Activated CD4-positive, alpha-beta memory T cell treated with anti-CD3 and anti-CD28 coated beads, Interleukin-2, amount 10 ng/mL, durations not matched to agents 7 days and 5 days (primary cell): ENCODE results near the gene ALG11. TPM values are rescaled to one million over a fixed set of nuclear protein-coding genes. Genes with fewer than 3 reads are reported as not detected.
A peak's percentile ranks its signal among the peaks of the same experiment; 100 is the strongest.

Source experiments
- CTCF ChIA-PET: fragments of 350-600 bp; sonication (Branson Sonifier 250); formaldehyde crosslinking; loops from one replicate; lab custom pipeline; 2021; ENCODE audit warnings: antibody characterized with exemption, inconsistent platforms; lab: Charles Lee
- POLR2A ChIA-PET: fragments of 350-600 bp; sonication (Branson Sonifier 250); formaldehyde crosslinking; loops from one replicate; lab custom pipeline; 2021; ENCODE audit warnings: antibody characterized with exemption; lab: Charles Lee
- DNase-seq: peaks from one replicate; pipeline ENCODE4 v3.0.0-alpha.2; 2020
- H3K27ac Mint-ChIP-seq: one replicate; pipeline ENCODE4 v1.8.0; 2021; ENCODE audit warnings: mild to moderate bottlenecking, mixed read lengths
- H3K27me3 Mint-ChIP-seq: one replicate; pipeline ENCODE4 v1.8.0; 2021; ENCODE audit warnings: mixed read lengths
- H3K36me3 Mint-ChIP-seq: one replicate; pipeline ENCODE4 v1.8.0; 2021; ENCODE audit warnings: low read depth, mixed read lengths
- H3K4me1 Mint-ChIP-seq: one replicate; pipeline ENCODE4 v1.8.0; 2021; ENCODE audit warnings: mixed read lengths
- H3K4me3 Mint-ChIP-seq: one replicate; pipeline ENCODE4 v1.8.0; 2021; ENCODE audit warnings: mild to moderate bottlenecking, mixed read lengths
- H3K9me3 Mint-ChIP-seq: one replicate; pipeline ENCODE4 v1.8.0; 2021; ENCODE audit warnings: mixed read lengths
- total RNA-seq, 2 experiments: library from RNA; stranded (reverse); gene quantifications; one replicate each; pipeline ENCODE4 v1.2.3, GENCODE V29; 2021

The ALG11 gene, protein sequence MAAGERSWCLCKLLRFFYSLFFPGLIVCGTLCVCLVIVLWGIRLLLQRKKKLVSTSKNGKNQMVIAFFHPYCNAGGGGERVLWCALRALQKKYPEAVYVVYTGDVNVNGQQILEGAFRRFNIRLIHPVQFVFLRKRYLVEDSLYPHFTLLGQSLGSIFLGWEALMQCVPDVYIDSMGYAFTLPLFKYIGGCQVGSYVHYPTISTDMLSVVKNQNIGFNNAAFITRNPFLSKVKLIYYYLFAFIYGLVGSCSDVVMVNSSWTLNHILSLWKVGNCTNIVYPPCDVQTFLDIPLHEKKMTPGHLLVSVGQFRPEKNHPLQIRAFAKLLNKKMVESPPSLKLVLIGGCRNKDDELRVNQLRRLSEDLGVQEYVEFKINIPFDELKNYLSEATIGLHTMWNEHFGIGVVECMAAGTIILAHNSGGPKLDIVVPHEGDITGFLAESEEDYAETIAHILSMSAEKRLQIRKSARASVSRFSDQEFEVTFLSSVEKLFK
- total RNA-seq = 10 to 100 TPM; 24.0 to 28.9 TPM

DNA sequence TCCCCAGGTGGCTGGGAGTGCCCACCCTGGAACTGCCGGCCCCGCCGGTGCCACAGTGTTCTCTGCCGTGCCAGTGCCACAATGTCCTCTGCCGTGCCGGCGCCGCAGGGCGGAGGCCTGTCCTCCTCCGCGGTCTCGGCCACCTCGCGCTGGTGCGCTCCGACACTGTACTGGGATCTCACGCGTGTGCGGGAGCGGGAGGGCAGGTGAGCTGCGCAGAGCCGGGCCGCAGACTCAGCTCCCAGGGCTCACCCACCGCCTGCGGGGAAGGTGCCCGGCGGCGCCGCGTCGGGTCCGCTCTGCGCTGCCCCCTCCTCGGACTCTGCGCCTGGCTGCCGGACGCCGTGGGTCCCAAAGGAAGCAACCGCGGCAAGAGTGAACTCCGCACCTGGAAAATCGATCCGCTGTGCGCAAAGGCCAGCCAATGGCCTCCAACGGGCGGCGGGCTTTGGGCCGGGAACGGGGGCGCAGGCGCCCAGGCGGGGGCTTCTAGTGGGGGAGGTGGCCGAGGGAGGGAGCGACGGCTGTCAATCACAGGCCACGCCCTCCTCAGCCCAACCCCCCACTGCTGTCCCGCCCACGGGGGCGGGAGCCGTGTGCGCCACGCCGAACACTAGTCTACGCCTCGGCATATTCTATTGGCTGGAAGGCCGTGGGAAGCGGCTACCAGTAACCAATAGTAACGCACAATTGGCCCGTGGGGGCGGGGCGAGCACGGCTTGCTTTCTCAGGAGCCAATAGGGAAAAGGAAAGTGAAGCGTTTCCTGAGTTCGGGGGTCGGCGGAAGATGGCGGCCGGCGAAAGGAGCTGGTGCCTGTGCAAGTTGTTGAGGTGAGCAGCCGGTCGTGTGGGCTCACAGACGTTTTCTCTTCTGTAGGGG lies at the start of gene ALG11:
Gene ALG11 (plus strand): TSS at position 767 of the 880 bp plus-strand sequence. CDS start 21 bp downstream, at position 788.
- peaks cover 15% of the 10 kb centered on the region for H3K4me1 Mint-ChIP-seq
- ChIA-PET POLR2A (interaction anchor here (0.7 to 2.7 kb wide), 13 partner anchors 10 to 641 kb away, joined by 3 to 8 read pairs (median 4); partner anchors contain the start of genes NEK3 and SUGT1), CTCF (interaction anchor here (1.3 to 2.0 kb wide), 5 partner anchors 9 to 116 kb away, joined by 3 to 6 read pairs (median 4); no protein-coding TSS in a partner anchor)
- peaks cover 32% of the 10 kb centered on the region for H3K27me3 Mint-ChIP-seq
- DNase-seq = peak; percentile 100
- H3K9me3 Mint-ChIP-seq = no peaks in the 10 kb centered on the region
- peak within 1 kb of the TSS; percentile 98 for H3K4me3 Mint-ChIP-seq
- H3K27ac Mint-ChIP-seq = peak within 1 kb of the TSS; percentile 78
- H3K36me3 Mint-ChIP-seq = peaks cover 19% of the 10 kb centered on the region

DNA sequence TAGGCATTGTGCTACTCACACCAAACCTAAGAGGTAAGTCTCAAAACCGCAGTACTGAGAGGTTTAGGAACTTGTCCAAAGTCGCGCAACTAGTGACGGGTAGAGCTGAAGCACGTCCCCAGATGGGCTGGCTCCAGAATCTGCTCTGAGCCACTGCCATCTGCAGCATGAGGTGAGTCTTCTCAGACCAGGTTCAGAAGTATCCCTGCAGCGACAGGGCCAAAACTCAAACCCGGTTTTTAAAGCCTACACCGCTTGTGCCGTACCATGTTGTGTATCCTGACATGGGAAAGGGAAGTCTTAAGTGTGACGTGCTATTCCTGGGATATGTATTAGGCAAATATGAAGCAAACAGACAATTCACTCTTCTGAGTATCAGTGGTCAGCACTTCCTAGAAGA lies 46.0 kb upstream of the ALG11 start:
- DNase-seq = no peak
- ChIA-PET CTCF (interaction anchor here (0.8 to 0.9 kb wide), 2 partner anchors 9 to 10 kb away, joined by 3 read pairs; no protein-coding TSS in a partner anchor), POLR2A (interaction anchor here (1.3 kb wide), 1 partner anchor 15 kb away, joined by 3 read pairs; no protein-coding TSS in a partner anchor)
- no peaks in the 10 kb centered on the region for H3K9me3 Mint-ChIP-seq
- no peaks in the 10 kb centered on the region for H3K36me3 Mint-ChIP-seq
- H3K27ac Mint-ChIP-seq = no peak overlapping the region
- H3K27me3 Mint-ChIP-seq = peaks cover 5% of the 10 kb centered on the region
- H3K4me3 Mint-ChIP-seq = no peak overlapping the region
- H3K4me1 Mint-ChIP-seq = peaks cover 50% of the 10 kb centered on the region

DNA sequence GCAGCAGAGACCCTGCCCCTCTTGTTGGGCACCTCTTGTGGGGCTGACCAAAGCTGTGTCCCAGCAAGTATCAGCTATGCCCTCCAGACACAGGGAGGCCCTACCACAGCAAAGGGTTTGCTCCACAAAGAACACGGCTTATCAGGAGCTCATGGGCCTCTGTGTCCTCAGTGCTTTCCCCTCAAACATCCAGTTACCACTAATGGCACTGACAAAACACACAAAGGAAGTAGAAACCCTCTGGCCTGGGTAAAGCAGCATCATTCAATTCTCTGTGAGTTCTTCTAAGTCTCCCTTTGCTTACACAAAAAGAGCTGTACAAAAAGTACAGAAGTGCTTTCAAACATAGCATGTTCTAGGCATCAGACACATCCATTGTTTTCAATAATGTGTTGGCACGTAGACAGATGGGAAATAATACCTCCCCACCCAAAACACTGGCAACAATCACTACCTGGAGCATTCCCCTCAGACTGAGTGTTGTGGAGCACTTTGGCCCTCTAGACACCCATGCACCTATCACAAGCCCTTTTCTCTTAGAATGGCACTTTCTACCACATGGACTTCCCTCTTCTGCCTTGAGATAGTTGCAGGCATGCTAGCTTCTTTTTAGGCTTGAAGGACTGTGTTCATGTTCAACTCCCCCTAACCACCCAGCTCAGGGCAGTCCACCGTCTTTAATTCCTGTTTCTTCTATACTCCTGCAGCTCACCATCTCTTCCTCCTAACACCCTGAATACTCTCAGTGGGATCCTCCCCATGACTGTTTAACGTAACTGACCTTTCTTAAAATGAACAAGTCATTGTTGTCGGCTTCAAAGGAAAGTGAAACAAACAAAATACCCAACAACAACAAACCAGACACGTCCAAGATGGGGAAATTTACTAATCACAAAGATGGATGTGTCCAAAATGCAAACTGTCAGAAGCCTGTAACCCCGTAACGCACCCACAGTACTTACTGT lies 44.4 kb upstream of the ALG11 start:
- no peaks in the 10 kb centered on the region for H3K36me3 Mint-ChIP-seq
- no peak overlapping the region for H3K4me3 Mint-ChIP-seq
- ChIA-PET CTCF (interaction anchor here (1.1 to 1.5 kb wide), 2 partner anchors 11 to 72 kb away, joined by 4 read pairs; no protein-coding TSS in a partner anchor), POLR2A (interaction anchor here (0.6 kb wide), 1 partner anchor 106 kb away, joined by 3 read pairs; no protein-coding TSS in a partner anchor)
- peaks cover 5% of the 10 kb centered on the region for H3K27me3 Mint-ChIP-seq
- peaks cover 39% of the 10 kb centered on the region for H3K4me1 Mint-ChIP-seq
- no peak overlapping the region for H3K27ac Mint-ChIP-seq
- DNase-seq = no peak
- no peaks in the 10 kb centered on the region for H3K9me3 Mint-ChIP-seq

DNA sequence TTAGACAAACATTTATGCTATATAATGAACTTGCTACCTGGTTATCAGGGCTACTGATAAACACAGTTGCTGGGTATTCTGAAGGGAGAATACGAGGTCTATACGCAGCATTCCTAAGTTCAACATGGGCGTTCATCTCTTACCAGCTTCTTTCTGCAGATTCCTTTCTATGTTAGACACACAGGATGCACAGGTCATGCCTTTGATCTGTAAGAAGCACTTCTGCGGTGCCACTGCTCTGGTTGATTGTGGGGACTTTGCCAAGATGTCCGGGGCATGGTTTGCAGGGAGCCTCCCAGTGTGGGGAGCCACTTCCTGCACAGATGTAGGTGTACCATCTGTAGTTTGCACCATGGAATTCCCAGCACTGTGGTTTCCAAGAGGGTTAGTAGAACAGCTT lies 41.8 kb upstream of the ALG11 start:
- POLR2A ChIA-PET = no interaction called here
- peaks cover 39% of the 10 kb centered on the region for H3K4me1 Mint-ChIP-seq
- H3K4me3 Mint-ChIP-seq = no peak overlapping the region
- no peak overlapping the region for H3K27ac Mint-ChIP-seq
- H3K36me3 Mint-ChIP-seq = no peaks in the 10 kb centered on the region
- H3K27me3 Mint-ChIP-seq = peaks cover 5% of the 10 kb centered on the region
- CTCF ChIA-PET = no interaction called here
- no peaks in the 10 kb centered on the region for H3K9me3 Mint-ChIP-seq
- DNase-seq = no peak

DNA sequence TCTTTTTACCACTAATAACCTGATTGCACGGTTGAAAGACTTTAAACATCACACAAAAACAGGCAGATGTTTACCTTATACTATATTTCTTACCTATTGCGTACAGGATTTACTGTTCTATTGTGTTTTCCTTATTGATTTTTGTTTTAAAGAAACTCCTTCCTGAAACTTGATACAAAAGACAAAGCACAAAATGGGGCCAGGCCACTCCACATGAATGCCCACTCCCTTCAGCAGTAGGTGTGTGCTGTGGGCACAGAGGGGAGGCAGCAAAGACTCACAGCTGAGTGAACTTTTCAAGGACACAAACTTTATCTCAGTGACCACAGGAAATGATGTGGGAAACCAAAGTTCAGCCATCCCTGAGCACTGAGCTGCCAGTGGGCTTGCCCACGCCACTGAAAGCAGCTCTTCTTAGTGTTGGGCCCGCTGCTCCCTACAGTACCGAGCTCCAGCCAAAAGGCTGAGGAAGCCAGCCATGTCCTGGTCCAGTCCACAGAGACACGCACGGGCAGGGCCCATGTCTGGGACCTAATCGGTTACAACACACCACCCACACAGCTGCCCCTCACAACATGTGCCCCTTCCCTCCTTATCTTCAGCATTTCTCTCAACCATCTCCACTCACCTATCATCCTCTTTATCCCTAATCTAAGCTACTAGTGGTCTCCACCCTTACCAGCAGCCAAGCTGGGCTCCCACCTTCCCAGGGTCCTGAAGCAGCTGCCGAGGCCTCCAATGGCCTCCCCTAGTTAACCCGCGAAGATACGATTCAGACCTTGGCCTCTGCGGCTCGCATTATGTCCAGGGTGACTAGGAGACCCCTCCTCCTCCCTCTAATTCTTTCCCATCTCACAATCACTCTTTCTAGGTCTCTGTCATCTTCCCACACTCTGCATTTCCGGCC lies 40.4 kb upstream of the ALG11 start:
- peaks cover 28% of the 10 kb centered on the region for H3K4me1 Mint-ChIP-seq
- H3K36me3 Mint-ChIP-seq = no peaks in the 10 kb centered on the region
- no peak for DNase-seq
- POLR2A ChIA-PET = interaction anchor here (0.9 kb wide), 1 partner anchor 20 kb away, joined by 3 read pairs; no protein-coding TSS in a partner anchor
- no peaks in the 10 kb centered on the region for H3K9me3 Mint-ChIP-seq
- H3K4me3 Mint-ChIP-seq = no peak overlapping the region
- no peak overlapping the region for H3K27ac Mint-ChIP-seq
- CTCF ChIA-PET = interaction anchor here (0.7 to 1.5 kb wide), 3 partner anchors 9 to 29 kb away, joined by 3 to 4 read pairs (median 3); no protein-coding TSS in a partner anchor
- H3K27me3 Mint-ChIP-seq = peaks cover 2% of the 10 kb centered on the region

DNA sequence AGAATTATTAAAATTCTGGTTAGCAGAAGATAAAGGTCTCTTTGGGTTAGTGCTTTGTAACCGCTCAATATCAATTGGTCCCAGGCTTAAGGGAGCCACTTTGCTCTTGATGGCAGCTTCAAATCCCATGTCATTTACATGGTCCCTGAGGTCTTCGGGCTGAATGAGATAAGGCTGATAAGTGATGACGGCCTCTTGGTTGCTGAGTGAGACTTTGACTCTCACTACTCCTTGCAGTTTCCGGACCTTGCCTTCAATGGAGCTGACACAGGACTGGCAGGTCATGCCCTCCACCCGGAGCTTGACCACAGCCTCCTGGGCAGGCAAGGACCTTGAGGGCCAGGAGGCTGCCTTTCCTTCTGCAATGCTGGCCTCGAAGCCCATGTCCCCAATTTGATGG lies 37.7 kb upstream of the ALG11 start:
- H3K4me3 Mint-ChIP-seq = no peak overlapping the region
- H3K9me3 Mint-ChIP-seq = no peaks in the 10 kb centered on the region
- no peak for DNase-seq
- peaks cover 2% of the 10 kb centered on the region for H3K27me3 Mint-ChIP-seq
- peaks cover 11% of the 10 kb centered on the region for H3K4me1 Mint-ChIP-seq
- no peak overlapping the region for H3K27ac Mint-ChIP-seq
- H3K36me3 Mint-ChIP-seq = no peaks in the 10 kb centered on the region
- POLR2A ChIA-PET = no interaction called here
- CTCF ChIA-PET = no interaction called here

DNA sequence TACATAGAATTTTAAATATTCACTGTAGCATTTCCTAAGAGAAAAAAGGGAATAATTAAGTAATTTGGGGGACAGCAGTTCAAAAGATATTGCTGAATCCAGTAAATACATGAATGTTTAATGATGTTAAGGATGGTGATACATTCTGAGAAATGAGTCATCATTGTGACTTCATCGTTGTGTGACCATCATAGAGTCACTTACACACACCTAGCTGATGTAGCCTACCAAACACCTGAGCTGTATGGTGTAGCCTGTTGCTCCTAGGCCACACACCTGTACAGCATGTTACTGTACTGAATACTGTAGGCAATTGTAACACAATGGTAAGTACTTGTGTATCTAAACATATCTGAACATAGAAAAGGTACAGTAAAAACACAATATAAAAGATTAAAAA lies 35.8 kb upstream of the ALG11 start:
- no peaks in the 10 kb centered on the region for H3K9me3 Mint-ChIP-seq
- ChIA-PET CTCF (interaction anchor here (0.7 to 1.9 kb wide), 5 partner anchors 10 to 51 kb away, joined by 3 to 6 read pairs (median 3); no protein-coding TSS in a partner anchor), POLR2A (interaction anchor here (0.9 kb wide), 1 partner anchor 28 kb away, joined by 5 read pairs; no protein-coding TSS in a partner anchor)
- no peak for DNase-seq
- no peaks in the 10 kb centered on the region for H3K36me3 Mint-ChIP-seq
- no peak overlapping the region for H3K27ac Mint-ChIP-seq
- H3K4me3 Mint-ChIP-seq = no peak overlapping the region
- peaks cover 2% of the 10 kb centered on the region for H3K27me3 Mint-ChIP-seq
- H3K4me1 Mint-ChIP-seq = peaks cover 3% of the 10 kb centered on the region

DNA sequence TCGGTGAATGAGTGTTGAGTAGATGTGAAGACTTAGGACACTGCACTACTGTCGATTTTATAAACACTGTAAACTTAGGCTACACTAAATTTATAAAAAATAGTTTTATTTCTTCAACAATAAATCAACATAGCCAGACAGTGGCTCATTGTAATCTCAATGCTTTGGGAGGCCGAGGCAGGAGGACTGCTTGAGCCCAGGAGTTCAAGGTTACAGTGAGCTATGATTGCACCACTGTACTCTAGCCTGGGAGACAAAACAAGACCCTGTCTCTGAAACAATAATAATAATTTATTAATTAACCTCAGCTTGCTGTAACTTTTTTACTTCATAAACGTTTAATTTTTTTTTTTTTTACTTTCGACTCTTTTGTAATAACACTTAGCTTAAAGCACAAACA lies 35.3 kb upstream of the ALG11 start:
- H3K4me3 Mint-ChIP-seq = no peak overlapping the region
- no peaks in the 10 kb centered on the region for H3K36me3 Mint-ChIP-seq
- no peak for DNase-seq
- CTCF ChIA-PET = interaction anchor here (0.7 to 1.9 kb wide), 4 partner anchors 15 to 52 kb away, joined by 3 to 6 read pairs (median 4); no protein-coding TSS in a partner anchor
- POLR2A ChIA-PET = interaction anchor here (0.9 kb wide), 1 partner anchor 28 kb away, joined by 5 read pairs; no protein-coding TSS in a partner anchor
- no peak overlapping the region for H3K27ac Mint-ChIP-seq
- peaks cover 3% of the 10 kb centered on the region for H3K4me1 Mint-ChIP-seq
- H3K9me3 Mint-ChIP-seq = no peaks in the 10 kb centered on the region
- peaks cover 3% of the 10 kb centered on the region for H3K27me3 Mint-ChIP-seq

DNA sequence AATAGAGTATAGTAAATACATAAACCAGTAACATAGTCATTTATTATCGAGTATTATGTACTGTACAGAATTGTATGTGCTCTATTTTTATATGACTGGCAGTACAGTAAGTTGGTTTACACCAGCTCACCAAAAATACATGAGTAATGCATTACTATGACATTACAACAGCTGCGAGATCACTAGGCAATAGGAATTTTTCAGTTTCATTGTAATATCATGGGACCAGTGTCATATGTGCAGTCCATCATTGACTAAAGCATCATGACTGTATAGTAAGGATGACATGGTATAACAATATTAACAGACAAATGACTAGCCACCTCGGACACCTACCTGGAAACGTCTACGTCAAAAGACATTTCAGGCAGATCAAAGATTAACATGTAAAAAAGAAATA lies 34.6 kb upstream of the ALG11 start:
- Mint-ChIP-seq H3K27me3 (peaks cover 3% of the 10 kb centered on the region), H3K27ac (no peak overlapping the region), H3K4me1 (no peaks in the 10 kb centered on the region), H3K9me3 (no peaks in the 10 kb centered on the region), H3K36me3 (no peaks in the 10 kb centered on the region), H3K4me3 (no peak overlapping the region)
- DNase-seq = no peak
- ChIA-PET POLR2A (interaction anchor here (0.9 kb wide), 1 partner anchor 27 kb away, joined by 5 read pairs; no protein-coding TSS in a partner anchor), CTCF (interaction anchor here (0.7 to 1.9 kb wide), 3 partner anchors 14 to 24 kb away, joined by 3 to 6 read pairs (median 4); no protein-coding TSS in a partner anchor)

DNA sequence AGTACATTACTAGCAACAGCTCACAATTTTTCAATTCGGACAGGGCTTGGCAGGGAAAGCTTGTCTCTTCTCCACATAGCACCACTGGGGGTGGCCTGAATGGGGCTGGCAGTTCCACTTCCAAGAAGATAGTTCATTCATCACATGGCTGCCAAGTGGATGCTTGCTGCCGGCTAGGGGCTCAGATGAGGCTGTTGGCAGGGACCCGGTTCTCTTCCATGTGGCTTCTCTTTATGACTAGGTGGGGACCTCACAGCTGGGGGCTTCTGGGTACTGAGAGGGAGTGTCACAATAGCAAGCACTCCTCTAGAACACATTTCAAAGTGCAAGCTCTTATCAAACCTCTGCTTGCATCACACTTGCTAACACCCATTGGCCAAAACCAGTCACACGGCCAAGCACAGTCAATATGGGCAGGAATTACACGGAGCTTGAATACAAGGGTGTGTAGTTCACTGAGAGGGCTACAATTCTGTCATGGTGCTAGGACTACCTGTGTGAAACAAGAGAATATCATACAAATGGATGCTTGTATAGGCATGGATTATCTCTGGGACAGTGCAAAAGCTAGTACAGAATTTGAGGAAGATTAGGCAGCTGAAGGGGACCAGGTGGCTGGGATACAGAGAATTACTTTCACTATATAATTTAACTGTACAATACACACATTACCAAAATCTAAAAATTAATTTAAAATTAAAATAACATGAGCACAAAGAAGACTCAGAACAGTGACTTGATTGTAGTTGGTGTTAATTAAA lies 33.2 kb upstream of the ALG11 start:
- H3K4me1 Mint-ChIP-seq = no peaks in the 10 kb centered on the region
- DNase-seq = no peak
- H3K9me3 Mint-ChIP-seq = no peaks in the 10 kb centered on the region
- ChIA-PET POLR2A (no interaction called here), CTCF (interaction anchor here (1.1 kb wide), 1 partner anchor 12 kb away, joined by 4 read pairs; no protein-coding TSS in a partner anchor)
- H3K27ac Mint-ChIP-seq = no peak overlapping the region
- no peaks in the 10 kb centered on the region for H3K36me3 Mint-ChIP-seq
- H3K4me3 Mint-ChIP-seq = no peak overlapping the region
- H3K27me3 Mint-ChIP-seq = peaks cover 3% of the 10 kb centered on the region
